T-helper 2 cell (primary cell): Measurements from ENCODE around the gene XRCC3.

Experiments used
- DNase-seq, 5 experiments: peaks; one replicate each; pipeline versions ENCODE4 v3.0.0 to v3.0.0-alpha.2; 2012 to 2022

Gene XRCC3

DNA sequence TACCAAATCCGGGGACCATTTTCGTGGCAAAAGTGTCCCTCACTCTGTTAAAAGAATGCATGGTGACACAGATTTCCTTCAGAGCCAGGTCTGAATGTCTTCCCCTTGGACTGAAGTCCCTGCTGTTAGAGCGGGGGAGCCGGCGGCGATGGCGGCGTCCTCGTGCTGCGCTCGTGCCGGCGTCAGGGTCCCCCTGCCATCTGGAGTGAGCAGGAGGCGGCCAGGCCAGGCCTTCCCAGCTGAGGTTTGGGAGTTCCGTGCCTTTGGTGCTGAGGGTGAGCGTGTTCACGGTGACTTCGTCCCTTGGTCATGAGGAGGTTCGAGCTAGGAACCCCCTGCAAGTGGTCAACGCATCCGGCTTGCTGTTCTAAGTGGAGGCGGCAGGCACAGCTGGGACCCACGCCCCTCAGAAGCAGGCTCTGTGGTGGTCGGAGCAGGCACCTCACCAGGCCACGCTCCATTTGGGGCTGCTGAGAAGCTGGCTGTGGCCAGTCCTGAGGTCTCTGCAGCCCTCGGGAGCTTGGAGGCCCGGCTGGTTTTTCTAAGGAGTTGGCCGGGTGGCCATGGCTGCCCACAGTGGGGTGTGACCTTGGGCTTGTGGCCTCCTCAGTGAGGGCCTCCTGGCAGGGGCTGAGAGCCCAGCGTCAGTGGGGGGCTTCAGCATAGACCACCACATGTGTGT is 9.9 kb upstream of the XRCC3 start:
- no peak for DNase-seq

DNA sequence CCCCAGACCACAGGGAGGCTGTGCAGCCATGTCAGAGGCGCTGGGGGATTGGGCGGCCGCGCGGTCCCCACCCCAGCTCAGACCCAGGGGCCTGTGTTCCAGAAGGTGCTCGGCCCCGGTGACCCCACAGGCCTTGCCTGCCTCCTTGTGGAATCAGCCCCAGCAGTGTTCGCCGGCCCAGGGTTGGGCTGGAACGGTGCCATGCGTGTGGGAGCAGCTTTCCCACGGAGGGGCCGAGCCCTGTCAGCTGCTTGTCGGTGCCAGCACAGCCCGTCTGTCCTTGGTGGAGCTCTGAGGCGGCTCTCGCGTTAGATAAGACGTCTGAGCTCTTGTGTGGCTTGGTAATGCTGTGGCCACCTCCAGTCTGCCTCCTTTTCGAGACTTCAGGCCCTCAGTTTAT is 8.9 kb upstream of the XRCC3 start:
- no peak for DNase-seq

DNA sequence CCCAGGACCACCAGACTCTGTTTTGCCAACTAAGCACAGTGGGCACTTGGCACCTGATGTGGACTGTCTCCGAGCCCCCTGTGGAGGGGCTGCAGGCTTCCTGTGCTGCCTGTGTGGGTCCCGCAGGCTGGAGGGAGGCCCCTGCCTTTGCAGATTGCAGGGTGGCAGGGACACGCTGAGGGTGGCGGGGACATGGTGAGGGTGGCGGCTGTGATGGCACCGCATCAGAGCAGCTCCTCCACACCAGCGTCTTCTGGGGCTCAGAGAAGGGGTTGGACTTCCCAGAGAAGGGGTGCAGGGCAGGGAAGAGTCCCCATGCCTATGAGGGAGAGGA is 8.5 kb upstream of the XRCC3 start:
- DNase-seq, result no peak

DNA sequence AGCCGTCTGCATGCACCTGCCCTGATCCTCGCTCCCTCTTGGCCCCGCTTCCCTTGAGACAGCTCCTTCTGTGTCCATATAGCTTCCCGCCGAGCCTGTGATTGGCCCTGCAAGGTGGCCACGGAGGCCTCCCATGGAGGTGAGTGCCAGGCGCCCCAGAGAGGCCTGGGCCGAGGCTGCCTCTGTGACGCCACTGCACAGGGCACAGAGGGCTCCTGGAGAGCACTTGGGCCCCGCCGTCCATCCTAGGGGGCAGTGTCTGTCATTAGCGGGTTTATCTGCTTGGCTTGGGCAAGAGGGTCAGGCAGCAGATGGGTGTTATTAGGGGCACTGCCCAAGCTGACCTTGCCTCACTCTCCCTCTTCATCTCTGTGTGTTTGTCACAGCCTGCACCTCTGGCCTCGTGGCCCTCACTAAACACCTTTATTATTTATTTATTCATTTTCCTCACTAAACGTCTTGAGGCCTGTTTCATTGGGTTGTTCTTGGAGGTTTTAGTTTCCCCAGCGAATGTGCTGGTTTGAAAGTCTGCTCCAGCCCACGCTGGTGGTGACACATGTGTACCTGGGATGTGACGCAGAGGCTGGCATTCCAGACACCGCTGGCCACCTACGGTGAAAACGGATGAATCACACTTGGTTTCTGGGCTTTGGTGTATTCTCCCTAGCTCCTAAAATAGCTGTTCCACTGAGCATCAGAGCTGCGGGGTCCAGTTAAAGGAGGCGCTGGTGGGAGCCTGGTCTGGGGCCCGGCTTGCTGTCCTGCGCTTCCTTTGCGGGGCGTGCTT is 6.3 kb upstream of the XRCC3 start:
- peak in 1 of 5 experiments; percentile 40 for DNase-seq

DNA sequence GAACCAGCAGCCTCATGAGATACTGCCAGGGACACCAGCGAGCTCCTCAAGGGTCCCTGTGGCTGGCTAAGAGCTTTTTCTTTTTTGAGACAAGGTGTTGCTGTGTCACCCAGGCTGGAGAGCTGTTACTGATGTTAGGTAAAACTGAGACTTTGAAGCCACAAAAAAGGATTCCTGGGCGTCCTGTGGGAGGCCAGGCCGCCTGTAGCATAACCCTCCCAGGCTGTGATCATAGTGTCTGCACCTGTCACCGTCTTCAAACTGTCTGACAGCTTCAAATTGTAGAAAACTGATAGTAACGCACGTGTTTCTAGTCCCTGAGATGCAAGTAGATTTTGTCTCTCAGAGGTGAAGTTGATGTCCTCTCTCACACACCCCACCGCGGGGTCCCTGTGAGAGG is 4.5 kb upstream of the XRCC3 start:
- no peak for DNase-seq

DNA sequence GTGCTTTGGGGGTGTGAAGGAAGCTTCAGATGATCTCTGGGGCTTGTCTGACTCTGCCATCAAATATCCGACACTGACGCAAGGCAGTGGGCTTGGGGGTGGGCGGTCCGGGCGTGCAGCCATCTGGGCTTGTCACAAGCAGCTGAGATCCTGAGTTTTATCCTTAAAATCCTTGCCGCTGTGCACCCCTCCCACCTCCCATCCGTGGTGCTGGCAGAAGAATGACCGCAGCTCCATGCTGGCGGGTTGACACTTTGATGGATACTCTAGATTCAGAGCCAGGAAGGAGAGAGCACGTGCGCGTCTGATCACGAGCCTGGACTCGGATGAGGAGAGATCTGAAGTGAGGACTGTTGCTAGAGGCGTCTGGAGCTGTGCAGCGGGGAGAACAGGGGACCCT is 3.3 kb upstream of the XRCC3 start:
- DNase-seq, result no peak

DNA sequence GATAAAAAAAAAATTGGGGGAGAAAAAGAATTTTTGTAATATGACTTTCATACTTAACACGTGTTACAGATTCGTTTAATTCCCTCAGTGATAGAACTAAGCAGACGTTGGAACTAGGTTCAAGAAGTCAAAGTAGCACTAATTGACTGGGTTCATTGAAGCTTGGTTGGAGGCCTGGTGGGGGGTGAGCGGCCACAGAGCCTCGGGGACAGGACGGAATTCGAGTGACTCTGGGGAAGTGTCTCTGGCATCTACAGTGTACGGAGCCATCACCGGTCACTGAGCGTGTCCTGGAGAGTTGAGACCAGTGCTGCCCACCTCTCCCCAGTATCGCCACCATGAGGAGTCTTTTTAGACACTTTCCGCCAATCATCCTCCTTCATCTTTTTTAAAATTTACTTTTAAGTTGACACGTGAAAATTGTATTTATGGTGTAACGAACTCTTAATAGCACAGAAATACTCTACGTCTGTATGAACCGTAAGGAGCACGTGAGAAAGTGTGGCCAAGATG is 1.7 kb upstream of the XRCC3 start:
- no peak for DNase-seq

DNA sequence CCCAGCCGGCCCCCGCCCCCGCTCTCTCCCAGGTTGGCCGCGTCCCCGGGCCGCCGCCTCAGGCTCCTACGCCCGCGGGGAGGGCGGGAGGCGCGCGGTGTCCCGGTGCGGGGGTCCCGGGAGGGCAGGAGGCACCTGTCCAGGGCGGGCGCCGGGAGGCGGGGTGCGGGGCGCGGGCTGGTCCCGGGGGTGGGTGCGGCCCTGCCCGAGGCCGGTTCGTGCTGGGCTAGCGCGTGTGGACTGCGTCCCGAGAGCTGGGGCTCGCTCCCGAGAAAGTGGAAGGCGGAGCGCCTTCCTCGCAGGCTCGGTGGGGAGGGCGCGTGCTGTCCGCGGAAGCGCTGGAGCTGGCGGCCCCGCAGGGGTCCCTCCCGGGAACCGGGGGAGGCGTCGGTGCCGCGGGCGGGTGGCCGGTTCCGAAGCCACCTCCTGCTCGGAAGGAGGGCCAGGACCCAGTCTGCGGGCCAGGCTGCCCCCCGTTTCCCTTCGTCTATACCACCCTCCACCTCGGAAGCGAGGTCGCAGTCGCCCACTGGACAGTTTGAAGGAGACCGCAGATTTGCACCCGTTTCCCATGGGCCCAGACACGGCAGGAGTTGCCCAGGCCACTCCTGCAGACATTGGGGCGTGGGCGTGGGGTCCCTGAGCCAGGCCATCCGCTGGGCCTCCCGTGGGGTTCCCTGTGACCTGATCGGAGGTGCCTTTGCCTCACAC is 995 bp upstream of the XRCC3 start:
- DNase-seq, result peak in 2 of 5 experiments; percentile 10 to 27

DNA sequence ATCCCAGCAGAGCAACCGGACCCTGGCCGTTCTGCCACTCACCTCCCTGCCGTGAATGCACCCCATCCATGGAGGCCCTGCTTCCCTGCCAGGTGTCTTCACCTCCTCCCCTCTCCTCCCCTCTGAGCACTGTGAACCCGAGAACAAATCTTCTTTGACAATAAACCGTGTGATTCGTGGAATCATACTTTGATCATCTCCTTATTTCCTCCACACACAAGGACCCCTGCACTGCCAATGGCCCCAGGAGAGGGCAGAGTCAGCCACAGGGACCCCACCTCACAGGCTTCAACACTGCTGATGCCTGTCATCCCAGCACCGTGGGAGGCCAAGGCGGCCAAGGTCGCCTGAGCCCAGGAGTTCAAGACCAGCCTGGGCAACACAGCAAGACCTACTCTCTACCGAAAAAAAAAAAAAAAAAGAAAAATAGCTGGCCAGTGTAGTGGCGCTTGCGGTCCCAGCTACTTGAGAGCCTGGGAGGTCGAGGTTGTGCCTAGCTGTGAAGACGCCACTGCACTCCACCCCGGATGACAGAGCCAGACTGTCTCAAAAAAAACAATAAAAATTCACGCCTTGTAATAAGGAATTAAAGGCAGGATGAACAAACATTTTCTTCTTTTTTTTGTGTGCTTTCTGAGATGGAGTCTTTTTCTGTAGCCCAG is 1.1 kb downstream of the XRCC3 start:
- DNase-seq, result no peak

DNA sequence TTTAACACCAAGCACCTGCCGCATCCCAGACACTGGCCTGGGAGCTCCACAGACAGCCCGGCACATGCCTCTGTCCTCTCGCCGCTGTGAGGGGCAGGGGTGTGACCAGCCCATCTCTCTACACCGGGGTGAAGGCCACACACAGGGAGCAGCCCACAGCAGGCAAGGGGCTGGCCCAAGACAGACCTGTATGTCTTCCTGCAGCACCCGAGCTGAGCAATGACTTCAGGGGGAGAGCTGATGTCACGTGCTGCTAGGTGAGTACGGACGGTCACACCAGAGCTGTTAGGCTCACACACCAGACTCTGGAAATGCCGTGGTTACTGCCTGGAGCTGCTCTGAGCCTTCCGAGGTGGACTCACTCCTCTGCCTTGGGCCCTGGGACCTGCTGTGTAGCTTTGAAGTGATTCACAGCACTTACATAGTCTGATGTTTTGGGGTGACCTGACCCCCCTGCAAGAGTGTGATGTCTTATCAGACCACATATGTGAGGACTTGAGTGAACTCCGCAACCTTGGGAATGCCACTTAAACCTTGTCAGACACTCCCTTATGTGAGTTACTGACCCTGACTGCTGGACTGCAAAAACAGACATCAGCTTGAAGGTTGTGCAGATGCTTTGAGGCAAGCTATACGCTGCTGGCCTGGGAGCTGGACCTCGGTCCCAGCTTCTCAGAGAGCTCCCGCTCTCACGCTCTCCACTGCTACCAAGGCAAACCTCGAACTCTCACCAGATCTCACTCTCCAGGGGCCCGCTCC is 1.8 kb downstream of the XRCC3 start:
- peak in 1 of 5 experiments; percentile 30 for DNase-seq

DNA sequence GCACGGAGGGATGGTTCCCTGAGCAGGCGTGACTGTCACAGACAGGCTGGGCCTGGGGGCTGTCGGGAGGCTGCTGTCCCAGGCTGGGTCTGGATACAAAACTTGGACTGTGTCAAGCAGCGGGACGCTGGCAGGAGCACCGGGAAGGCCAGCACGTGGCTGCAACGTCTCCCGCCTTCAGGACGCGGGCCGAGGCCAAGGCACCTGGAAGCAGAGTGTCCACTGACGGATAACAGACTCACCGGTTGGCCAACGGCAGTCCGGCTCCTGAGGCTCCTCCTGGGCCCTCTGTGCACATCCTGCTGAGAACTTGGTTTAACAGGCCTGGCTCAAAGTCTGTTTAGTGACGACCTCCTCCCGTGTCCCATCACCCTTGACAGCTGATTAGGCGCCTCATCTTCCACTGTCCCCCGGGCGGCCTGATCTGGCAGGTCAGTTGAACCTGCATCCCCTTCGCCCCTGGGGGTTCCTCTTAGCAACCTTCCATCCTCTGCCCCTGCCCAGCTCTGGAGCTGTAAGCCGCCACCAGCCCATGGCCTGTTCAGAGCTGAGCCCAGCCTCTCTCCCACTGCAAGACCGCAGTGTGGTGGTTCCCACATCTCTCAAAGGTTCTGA is 2.5 kb downstream of the XRCC3 start:
- no peak for DNase-seq

DNA sequence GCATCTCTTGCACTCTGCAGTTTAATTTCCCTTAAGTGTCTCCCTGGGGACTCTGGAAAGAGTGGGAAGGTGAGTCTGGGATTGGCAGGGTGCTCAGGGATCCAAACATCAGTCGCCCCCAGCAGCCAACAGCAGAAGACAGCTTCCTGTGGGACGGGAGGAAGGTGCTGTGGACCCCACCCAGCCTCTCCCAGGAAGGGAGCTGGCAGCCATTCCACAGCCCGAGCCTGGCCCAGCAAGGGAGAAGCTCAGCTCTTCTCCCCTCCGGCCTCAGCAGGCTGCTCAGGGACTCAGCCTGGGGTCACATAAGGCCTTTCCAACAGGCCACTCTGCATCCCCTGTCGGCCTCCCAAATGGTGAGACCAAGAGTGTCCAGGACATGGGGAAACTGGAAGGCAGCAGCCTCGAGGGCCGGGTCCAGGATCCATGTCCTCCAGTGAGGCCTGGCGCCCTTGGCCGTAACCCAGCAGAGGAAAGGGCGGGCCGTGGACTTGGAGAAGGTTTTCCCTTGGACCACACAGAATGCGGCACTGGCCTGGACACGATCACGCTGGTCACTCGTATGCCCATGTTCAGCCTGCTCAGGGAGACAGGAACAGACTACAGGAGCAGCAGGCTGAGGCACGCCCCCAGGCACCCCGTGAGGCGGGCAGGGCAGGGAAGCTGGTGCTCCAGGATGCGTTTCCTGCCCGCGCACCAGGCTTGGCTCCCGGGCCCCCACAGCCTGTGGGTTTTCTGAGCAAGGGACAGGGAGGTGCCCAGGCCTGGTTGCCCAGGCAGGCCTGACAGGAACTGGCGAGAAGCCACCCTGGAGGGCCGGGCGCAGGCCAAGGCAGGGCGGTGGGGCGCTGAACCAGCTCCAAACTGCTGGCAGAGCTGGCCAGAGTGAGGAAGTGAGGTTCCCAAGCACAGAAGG is 3.5 kb downstream of the XRCC3 start:
- no peak for DNase-seq

DNA sequence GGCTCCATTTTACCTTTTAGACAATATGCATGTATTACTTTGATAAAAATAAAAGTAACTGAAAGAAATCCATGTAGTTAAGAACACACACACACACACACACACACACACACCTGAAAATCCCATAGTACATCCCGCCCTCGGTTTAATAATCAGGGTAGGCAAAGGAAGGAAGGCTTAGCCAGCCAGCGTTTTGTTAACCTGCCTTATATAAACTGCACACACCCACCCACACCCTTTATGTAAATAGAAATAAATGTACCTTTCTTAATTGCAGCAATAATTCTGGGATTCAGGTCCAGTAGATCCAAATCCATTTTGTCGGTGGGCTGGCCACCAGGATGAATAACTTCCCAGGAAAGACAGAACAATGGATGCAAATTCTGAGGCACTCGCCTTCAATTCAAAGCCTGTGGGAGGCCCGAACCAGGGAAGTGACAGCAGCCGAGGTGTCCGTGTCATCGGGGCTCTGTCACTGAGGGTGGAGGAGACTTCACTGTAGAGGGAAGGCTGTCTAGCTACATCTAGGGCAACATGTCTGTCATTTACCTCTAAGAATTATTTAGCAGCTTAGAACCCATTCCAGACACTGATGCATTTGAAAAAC is 4.4 kb downstream of the XRCC3 start:
- no peak for DNase-seq

DNA sequence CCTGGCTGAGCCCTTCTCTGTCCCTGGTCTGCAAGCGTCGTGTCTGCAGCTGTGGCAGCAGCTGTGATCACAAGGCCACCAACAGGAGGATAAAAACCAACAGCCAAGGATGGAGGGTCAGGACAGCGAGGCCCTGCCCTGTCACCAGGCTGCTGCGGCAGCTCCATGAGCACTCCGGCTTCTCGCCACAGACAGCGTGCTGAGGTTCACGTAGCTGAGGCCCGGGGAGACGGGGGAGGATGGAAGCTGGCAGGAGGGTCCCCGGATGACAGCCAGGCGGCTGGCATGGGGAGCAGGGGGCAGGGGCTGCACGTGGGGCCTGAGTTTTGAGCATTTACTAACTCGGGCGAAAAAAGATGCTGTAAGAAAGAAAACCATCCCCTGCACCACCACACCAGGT is 5.4 kb downstream of the XRCC3 start:
- DNase-seq, result no peak

DNA sequence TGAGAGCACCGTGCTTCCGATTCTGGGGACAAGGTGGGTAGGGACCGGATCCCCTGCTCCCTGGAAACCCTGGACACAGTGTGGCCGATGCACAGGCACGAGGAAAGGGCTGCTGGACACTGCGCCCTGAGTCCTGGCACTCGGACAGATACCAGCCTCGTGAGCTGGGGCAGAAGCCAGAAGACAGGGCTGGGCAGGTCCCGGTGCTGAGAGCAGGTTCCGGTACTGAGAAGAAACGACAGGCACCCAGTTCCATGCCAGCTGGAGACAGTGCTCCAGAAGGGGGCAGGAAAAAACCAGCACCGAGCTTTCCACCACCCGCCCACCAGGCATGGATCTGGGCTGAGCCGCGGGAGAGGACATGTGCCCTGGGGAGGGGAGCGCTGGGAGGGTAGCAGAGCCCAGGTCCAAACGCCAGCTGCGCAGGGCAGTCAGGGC is 6.5 kb downstream of the XRCC3 start:
- no peak for DNase-seq

DNA sequence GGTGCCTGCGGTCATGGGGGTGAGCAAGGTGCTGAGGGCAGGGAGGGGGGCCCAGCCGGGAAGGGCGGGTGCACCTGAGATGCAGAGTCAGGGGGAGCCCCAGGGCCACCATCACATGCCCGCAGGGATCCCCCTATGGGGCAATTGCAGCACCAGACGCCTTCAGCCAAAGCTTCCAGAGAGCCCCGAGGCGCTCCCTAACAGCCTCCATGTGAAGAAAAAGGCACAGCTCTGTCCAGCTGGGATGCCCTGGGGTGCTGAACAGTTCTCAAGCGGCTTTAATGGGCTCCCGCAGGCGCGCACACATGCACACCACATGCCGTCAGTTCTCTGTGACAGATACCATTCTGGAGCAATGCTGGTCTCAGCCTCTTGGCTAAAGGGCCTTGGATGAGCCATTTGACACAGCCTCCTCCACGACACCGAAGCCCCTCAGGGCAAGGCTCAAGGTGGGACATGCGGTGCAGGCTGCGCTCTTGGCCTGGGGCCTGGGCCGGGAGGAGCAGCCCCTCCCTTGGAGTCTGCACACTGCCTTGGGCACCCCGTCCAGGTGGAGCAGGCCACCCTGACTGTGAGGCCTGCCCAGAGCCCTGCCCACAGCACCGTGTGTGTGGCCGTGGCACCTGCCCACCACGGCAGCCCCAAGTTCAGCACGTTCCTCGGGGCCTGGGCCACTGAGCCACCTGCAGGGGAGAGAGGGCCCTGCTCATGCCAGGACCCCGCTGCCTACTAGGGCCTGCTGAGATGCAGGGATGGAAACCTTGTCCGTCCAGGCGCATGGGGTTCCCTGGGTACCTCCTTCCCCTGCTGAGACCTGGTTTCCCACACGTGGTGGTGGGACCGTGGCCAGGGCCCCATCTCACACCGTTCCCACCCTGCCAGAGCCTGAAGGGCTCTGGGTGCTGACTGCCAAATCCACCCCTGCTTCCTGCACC is 7.7 kb downstream of the XRCC3 start:
- no peak for DNase-seq

DNA sequence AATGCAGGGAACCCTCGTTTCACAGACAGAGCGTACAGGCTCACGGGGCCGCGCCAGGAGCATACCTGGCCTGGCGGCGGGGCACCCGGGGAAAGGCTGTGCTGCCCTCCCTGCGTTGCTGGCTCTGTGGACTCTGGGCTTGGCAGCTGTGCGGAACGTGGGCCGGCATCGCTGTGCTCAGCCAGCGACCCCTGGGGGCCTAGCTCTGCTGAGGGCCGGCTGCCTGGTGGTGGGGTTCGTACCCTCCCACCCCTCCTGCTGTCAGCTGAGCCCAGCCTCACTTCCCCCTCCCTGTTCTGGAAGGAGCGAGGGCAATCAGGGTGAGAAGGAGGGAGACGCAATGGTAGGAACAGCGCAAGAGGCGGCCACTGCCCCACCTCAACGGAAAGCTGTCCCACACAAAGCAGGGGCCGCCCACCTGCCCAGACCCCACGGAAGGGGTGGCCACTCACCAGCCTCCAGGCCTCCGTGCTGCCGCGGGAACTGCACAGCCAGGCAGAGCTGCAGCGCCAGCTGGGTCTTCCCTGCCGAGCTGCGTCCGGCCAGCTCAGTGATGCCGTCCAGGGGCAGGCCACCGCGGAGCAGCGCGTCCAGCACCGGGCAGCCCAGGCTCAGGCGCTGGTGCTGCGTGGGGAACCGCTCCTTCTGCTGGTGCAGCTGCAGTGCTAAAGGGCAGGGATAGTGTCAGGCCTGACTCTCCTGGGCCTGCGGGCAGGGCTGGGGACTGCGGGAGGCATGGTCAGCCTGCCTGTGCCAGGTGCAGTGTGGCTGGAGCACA is 8.5 kb downstream of the XRCC3 start:
- DNase-seq, result no peak
